ELF-1 (cell line): ENCODE results near the gene KMT2C.

Experiments
- DNase-seq: peaks from one replicate; pipeline ENCODE4 v3.0.0-alpha.2; 2016; ENCODE audit warnings: low read depth, low spot score

The KMT2C gene

GRCh38 chr7:152108359-152108758, 327.4 kb downstream of the KMT2C start:
- DNase-seq: peak; percentile 24

GRCh38 chr7:152107945-152108344, 327.9 kb downstream of the KMT2C start:
- DNase-seq: no peak

GRCh38 chr7:152106990-152107389, 328.8 kb downstream of the KMT2C start:
- no peak for DNase-seq

DNA sequence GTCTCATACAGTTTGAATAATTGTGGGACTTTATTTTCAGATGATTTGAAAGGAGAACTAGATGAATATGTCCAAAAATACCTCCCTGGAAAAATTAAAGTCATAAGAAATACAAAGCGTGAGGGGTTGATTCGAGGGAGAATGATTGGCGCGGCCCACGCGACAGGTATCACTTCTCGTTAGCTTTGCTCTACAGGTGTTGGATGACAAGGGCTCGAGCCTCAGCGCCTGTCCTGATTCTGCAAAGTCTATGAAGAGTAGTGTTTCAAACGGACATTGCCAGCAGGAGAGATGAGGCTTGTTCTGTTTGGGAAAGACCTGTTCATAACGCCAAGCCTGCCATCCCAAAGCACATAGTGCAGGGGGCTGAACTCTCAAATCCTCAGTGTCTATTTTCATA, 330.6 kb downstream of the KMT2C start:
- DNase-seq: no peak

- DNase-seq: no peak
These were observed 332.1 kb downstream of the KMT2C start for GRCh38 chr7:152103691-152104090.

DNA sequence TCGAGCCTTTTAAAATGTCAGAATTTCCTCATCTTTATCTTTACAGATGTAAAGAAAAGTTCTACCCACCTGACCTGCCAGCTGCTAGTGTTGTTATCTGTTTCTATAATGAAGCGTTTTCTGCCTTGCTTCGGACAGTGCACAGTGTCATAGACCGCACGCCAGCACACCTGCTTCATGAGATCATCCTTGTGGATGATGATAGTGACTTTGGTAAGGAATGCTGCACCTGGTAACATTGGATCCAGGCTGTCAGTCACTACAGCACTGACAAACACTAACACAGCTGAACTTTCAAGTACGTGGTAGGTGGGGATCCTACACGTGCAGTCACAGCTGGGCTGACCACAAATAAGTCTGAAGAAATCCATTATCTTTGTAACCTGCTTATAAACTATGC, 332.7 kb downstream of the KMT2C start:
- no peak for DNase-seq

GRCh38 chr7:152097330-152097729, 338.5 kb downstream of the KMT2C start:
- DNase-seq: no peak

DNA sequence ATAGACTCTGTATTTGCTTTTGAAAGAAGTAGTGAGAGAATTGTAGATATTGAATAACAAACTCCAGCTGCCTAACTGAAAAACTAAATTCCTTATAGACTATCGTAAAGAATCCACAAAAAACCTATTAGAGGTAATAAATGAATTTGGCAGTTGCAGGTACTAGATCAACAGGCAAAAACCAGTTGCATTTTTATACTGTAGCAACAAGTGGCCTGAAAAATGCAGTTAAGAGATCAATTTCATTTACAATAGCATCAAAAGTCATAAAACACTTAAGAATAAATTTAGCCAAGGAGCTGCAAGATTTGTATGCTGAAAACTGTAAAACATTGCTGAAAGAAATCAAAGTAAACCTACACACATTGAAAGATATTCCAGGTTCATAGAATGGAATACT, 340.0 kb downstream of the KMT2C start:
- no peak for DNase-seq

GRCh38 chr7:152093717-152094116, 342.1 kb downstream of the KMT2C start:
- no peak for DNase-seq

GRCh38 chr7:152090747-152091146, 345.1 kb downstream of the KMT2C start:
- DNase-seq: no peak

GRCh38 chr7:152089183-152089582, 346.6 kb downstream of the KMT2C start:
- no peak for DNase-seq

DNA sequence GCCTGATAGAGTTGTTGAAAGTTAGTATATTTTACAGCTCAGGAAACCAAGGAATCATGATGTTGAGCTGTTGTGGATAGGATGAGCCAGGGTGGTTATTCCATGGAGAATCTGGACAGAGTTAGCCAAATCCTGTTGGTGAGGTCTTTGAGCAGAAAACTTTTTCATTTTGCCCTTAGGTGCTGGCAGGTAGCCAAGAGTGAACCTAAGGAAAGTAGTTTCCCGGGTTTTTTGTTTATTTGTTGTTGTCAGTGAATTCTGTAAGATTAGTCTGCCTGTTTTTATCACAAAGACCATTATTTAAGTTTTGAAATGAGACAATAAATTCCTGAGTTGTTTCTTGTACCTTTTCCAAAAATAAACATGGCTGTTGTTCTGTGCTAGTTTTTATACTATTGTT, 349.3 kb downstream of the KMT2C start:
- DNase-seq: no peak

DNA sequence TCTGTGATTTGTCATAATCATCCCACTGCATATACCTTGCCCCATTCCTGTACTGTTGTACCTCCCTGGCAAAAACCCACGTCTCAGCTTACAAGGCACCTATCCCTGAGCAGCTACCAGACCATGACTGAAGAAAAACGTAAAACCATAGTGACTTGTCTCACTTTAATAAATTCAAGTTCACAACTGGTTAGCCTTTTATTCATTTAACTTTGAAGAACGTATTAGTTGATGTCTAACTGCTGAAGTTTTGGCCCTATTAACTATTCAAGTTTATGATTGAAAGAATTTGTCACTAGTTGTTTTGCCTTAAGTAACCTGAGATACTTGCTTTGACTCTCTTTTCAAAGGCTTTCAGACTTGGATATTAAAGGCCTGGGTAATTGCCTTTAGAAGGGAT, 350.7 kb downstream of the KMT2C start:
- no peak for DNase-seq
